Activated naive CD4-positive, alpha-beta T cell treated with Interleukin-2 at 50 U/mL for 16 hours (primary cell): Measurements from ENCODE around the gene EPX.

Experiments used
- DNase-seq: peaks from one replicate; pipeline ENCODE4 v3.0.0-alpha.2; 2020

EPX gene

GRCh38 chr17:58187063-58187462, 5.5 kb upstream of the EPX start:
- no peak for DNase-seq

- DNase-seq, result no peak
Measured at GRCh38 chr17:58187675-58188074, 4.9 kb upstream of the EPX start.

DNA sequence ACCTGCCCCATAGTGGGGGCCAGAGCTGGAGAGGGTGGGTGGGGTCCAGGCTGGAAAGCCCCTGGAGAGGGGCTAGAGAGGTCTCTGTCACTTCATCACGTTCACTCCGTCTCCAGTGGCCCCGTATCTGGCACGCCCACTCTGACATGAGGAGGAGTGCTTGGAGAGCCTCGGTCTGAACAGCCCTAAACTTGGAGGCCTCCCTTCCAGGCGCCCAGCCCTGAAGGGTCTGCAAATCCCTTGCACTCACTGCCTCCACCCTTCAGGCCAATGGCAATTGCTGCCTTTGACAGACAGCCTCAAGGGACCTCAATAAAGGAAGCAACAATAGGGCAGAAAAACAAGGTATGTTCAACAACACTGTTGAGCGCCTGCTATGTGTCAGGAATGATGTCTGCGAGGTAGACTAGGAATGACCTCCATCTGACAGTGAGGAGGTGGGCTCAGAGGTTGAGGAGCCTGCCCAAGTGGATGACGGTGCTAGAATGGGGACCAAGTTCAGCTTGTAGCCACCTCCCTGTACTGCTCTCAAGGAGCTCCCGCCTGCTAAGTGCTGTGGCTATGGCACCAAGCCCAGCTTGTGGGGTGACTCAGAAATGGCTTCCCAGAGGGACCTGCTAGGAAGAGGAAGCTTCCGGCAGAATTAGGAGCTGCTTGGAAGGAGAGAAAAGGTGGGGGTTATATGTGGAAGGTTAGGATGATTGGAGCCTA, 2.9 kb upstream of the EPX start:
- DNase-seq, result no peak

DNA sequence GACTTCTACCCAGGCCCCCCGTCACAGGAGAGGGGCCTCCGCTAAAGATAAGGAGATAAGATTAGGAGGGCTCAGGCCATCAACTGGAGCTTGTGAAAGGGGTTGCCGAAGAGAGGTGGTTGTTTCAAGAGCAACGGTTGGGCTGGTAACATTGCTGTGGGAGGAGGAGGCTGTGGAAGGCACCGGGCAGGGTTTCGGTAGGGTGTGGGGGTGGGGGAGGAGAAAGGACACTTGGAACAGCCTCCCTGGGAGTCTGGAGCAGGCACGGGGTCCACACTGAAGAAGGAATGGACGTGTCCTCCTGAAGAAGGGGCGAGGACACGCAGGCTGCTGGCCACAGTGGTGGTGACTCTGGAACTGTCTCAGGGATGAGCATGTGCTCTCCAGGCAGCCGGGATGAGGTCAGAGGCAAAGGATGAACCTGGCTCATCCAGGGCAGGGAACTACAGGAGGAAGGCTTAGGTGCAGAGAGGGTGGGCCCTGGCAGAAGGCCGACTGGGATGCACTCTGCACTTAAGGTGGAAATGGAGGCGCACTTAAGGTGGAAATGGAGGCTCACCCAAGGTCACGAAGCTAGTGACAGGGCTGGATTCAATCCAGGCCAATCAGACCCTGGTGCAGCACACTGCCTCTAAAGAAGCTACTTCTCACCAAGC, 1.2 kb upstream of the EPX start:
- DNase-seq, result no peak

DNA sequence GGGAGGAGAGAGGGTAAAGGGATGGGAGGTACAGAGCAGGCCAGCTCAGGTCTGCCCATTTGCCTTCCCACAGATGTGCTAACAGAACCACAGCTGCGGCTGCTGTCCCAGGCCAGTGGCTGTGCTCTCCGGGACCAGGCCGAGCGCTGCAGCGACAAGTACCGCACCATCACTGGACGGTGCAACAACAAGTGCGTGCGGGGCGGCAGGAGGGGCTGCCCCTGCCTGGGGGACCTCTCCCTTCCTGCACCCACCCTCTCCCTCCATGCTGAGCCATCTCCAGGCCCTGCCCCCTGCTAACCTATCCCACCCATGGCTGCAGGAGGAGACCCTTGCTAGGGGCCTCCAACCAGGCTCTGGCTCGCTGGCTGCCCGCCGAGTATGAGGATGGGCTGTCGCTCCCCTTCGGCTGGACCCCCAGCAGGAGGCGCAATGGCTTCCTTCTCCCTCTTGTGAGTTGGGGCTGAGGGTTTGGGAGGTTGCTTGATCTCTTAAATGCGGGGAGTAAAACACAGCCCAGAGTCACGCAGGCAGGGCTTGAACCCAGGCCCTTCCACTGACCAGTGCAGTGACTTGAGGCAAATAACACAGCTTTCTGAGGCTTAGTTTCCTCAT, 1.2 kb downstream of the EPX start:
- DNase-seq, result no peak

DNA sequence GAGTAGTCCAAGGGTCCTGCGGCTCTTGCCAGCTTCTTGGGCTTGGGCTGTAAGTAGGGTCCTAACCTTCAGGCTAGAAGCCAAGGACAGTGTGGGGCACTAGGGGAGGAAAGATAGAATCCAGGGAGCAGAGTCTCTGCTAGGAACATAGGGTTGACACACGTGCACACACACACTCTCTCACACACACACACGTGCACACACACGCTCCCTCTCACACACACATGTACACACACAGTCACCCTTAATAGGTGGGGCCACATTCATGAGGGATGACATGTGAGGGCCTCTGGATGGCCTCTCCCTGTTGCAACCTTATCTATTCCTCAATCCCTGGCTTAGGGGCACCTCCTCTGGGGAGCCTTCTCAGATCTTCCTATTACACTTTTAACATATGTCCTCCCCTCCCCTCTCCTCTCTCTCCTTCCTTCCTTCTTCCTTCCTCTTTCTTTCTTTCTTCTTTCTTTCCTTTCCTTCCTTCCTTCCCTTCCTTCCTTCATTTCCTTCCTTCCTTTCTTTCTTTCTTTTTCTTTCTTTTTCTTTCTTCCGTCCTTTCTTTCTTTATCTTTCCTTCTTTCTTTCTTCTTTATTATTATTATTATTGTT, 3.1 kb downstream of the EPX start:
- DNase-seq, result no peak

- no peak for DNase-seq
Measured at GRCh38 chr17:58196610-58197009, 4.1 kb downstream of the EPX start.

- DNase-seq, result peak; percentile 63
Measured at GRCh38 chr17:58200024-58200633, 7.6 kb downstream of the EPX start.

- no peak for DNase-seq
Measured at GRCh38 chr17:58202859-58203258, 10.3 kb downstream of the EPX start.

- no peak for DNase-seq
Measured at GRCh38 chr17:58204796-58205195, 12.3 kb downstream of the EPX start.

GRCh38 chr17:58205936-58206335, 13.4 kb downstream of the EPX start:
- no peak for DNase-seq

- no peak for DNase-seq
Measured at GRCh38 chr17:58207451-58207850, 14.9 kb downstream of the EPX start.

DNA sequence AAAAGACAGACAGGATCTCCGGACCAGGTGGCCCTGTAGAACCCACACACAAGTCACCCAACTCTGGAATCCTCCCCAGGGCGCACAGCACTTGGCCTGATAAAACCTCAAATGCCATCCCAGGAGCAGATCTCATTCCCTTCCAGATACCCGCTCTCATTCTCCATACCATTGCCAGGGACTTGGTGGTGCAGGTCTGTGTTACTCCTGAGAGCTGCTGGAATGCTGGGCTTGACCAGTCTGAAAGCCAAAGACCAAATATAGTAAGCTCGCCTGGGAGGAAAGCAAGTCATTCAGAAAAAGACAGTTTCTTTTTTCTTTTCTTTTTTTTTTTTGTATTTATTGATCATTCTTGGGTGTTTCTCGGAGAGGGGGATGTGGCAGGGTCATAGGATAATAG, 15.8 kb downstream of the EPX start:
- no peak for DNase-seq

GRCh38 chr17:58210922-58211321, 18.4 kb downstream of the EPX start:
- DNase-seq, result no peak

DNA sequence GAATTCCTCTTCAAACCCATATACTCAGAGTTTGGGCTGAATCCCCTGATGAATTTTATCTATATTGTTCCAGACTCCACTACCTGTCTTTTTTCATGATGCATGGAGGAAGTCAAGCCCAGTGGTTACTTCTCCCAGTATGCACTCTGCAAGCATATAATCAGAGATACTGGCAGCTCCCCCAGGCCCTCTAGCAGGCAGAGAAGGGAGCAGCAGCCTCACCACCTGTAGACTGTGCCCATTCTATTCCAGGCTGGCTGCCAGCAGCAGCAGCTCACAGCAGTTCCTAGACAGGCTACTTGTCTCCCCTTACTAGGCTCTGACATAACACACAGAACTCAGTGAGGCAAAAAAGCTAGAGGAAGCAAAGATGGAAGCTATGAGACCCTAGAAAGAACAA, 23.2 kb downstream of the EPX start:
- no peak for DNase-seq

- no peak for DNase-seq
Measured at GRCh38 chr17:58217766-58218165, 25.2 kb downstream of the EPX start.

GRCh38 chr17:58219007-58219788, 26.7 kb downstream of the EPX start, which contains the start of gene MKS1:
TSS of gene MKS1 (minus strand) at chr17:58219255. CDS start at chr17:58219230, 25 bp downstream.
- DNase-seq, result peak; percentile 96

DNA sequence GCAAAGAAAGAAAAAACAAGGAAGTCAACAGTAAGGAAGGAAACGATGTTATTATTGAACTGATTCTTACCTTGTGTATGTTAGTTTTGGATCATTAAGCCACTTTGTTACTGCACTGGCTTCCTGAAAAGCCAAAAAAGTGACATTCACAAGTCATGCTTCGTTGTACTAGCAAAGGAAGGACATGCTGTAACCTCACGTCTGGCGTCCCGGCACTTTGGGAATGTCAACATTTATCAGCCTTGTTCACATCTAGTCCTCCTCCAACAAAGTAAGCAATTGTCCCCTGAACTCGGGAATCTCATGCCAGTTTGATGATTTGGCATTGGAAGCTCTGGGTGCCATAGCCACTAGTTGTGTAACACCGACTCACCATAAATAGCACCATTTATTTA, 27.3 kb downstream of the EPX start:
- DNase-seq, result no peak

DNA sequence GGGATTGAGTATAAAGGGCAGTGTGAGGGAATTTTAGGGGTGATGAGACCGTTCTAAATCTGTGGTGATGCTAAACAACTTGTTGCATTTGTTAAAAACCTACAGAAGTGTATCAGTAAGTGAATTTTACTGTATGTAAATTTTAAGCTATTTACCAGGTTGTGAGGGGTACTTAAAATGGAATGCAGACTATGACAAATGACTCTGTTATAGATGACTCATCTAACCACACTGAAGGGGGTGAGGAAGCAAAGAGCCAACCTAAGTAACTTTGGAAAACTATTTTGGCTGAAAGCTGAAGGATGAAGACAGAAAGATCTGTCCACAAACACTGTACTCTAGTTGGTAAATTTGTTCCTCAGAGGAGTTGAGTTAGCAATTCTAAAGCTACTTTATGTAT, 31.8 kb downstream of the EPX start:
- DNase-seq, result no peak

DNA sequence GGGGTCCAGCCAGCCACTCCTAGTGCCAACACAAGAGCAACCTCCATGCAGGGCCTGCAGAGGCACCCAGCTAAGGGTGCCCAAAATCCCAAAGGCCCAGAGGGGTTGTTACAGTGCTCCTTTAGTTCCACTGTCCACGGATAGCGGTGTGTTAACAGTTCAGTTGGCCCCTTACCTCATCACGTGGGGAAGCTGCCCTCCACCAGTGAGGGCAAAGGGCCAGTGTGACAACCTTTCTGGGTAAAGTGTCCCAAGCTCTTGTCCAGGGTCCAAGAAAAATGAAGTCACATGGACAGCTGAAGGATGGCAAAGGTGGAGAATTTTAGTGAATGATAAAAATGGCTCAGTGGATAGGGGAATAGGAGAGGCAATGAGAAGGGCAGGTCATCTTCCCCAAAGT, 35.2 kb downstream of the EPX start:
- no peak for DNase-seq

DNA sequence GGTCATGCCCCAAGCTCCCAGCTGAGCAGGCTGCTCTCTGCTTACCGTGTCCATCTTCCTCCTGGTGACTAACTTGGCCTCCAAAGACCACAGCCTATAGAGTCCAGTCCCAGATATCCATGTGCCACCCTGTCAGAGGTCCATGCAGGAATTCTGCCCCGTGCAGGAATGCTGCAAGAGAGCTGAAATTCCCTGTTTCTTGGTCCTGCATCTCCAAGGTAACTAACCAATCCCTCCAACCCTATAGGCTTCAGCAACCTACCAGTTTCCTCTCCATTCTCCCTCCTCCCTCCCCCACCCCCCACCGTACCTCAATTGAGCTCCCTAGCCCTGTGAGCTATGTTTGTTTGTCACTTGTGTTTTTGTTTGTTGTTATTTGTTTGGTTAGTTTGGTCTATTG, 36.2 kb downstream of the EPX start:
- DNase-seq, result no peak

- no peak for DNase-seq
Measured at GRCh38 chr17:58229384-58229783, 36.9 kb downstream of the EPX start.

DNA sequence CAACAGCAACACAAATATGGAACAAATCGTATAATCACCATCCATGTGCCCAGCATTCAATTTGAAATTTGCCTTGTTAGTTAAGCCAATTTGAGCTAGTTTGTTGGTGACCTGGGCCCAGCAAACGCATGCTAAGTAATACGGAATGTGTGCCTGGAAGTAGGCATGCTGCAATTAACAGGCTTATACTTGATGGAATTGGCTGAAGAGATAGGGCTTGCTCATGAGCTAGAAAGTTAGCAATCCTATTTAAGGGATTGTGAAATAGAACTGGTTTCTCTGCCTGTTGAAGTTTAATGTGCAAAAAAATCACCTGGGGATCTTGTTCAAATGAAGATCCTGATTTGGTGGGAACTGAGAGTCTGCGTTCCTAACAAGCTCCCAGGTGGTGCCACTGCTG, 37.4 kb downstream of the EPX start:
- no peak for DNase-seq
